HS-5 (cell line): ENCODE results near the gene MIB1.
A peak's percentile ranks its signal among the peaks of the same experiment; 100 is the strongest.

Source experiments
- DNase-seq: peaks from one replicate; pipeline ENCODE4 v3.0.0-alpha.2; 2012; ENCODE audit warnings: low read depth

The MIB1 gene

DNA sequence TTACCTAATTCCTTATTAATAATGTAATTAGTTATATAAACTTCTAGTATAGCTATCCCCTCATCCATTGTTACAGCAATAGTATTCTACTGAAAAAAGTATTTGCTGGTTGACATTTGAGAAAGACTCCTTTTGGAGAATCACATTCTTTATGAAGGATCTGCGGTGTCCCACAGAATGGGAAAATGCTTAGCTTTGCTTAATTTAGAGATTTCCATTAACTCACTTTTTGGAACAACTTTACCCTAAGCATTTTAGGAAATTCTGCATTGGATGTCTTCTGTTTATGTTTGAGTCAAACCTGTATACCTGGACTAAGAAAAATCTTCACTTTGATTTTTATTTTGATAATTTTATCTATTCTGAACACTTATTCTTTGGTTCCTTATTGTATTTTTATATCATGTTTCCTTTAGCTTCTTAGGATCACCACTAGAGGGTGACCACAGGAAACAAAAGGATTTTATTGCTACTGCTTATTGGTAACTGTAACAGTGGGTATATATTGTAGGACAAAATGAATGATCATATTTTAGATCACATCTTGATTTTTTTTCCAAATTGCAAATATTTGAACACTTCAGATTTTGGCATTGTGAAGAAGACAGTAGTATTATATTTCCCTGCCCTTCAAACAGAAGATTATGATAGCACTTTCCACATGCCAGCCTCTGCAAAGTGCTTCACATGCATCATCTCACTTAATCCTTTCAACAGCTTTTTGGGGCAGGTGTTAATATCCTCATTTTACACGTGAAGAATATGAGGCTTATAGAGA lies 79.6 kb downstream of the MIB1 start:
- no peak for DNase-seq

DNA sequence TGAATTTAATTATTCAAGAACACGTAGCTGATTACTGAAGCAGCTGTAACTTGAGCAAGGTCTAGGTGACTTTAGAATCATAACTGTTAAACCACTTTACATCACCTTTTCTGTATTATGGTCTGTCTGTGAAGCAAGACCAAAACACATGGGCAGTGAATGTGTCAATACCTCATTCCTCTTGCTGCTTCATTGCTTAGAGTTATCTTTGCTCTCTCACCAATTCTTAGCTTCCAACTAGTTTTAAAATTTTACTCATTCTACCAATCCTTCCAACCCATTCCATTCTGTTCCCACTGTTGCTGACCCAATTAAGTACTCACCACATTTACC lies 80.2 kb downstream of the MIB1 start:
- DNase-seq: no peak

DNA sequence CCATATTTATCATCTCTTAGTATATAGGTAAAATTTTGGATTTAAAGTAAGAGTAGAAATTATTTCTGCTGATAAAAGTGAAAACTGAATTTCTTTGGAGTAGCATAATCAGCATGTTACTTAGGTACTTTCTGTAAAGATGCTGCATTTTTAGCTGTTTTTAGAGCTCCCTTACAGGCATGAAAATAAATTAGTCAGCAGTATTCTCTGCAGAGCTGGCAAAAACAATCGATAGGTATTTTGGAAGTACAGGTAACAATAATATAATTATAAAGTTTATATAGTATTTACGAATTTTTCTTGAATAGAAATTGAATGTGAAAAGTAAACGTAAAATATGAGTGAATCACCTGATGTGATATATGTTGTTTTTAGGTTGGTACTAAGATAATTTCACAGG lies 83.3 kb downstream of the MIB1 start:
- DNase-seq: no peak

DNA sequence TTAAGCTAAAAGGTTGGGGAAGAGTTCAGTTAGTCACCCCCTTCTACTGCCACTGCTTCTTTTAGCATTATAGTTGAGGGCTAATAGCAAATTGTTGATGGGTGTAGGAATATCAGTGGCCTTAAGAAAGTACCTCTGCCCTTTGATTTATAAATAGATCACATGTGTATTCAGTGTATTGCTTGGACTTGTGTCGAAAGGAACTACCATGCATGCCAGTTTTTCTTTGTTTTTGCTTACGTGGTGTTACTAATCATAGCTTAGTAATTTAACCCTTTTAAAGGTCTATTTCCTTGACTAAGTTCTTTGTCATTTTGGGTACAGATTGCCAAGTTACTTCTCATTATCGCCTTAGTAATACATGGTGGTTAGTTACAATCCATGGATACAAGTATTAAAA lies 85.6 kb downstream of the MIB1 start:
- peak; percentile 49 for DNase-seq

DNA sequence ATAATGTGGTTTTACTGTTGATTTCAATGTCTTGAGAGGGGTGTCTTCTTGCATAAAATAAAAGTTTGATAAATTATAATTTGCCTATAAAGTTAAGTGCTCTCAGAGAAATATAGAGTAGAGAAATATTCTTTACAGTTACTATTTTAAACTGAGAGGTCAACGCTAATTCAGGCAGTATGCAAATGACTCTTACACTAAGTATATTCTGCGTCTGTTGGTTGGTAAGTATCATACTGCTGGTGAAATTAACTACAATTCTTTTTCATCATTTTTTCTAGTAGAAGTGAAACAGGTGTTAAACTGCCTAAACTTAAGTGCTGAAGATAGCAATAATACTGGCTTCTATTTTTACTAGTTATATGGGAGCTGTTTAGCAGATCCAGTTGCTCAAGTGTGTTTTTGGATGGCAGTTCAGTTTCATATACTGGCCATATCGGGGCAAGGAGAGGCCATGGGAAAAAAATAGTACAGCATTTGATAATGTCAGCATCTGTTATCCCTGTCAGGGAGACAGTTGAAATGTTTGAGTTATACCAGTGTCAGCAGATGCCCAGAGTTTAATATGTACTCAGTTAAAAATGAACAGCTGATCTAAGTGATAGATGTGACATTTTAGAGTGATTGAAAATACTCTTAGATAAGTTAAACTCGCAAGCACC lies 86.2 kb downstream of the MIB1 start:
- DNase-seq: no peak

DNA sequence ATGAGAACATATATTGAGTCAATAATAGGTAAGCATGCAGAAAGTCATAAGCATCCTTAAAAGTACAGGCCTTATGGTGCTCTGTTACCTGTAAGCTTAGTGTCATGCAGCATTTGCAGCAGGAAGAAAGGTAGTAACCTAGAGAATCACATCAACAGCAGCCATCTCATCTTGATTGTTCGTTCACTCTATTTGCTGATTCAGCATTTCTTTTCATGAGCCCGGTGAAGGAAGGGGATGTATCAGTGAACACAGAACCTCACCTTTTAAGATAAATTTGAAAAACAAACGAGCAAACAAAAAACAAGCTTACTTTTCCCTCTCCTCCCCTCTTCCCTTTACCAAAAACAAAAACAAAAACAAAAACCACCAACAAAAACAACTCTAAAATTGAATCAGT lies 89.9 kb downstream of the MIB1 start:
- no peak for DNase-seq

DNA sequence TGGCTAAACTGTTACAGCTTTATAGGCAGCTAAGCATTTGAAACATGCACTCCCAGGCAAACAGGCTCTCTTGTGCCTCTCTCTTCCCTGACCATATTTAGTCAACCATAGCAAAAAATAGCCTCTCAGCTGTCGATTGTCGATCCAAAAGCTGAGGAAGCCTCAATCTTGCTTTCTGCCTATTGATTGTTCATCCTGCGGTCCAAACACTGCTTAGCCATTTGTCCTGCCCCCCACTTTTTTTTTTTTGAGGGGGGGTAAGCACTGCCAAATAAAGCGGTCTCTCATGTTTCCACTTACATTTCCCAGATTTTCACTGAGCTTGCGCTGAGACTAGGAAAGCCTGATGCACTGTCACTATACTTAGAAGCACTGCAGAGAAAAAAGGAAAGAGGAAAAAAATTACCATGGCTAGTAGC lies 90.8 kb downstream of the MIB1 start:
- no peak for DNase-seq

DNA sequence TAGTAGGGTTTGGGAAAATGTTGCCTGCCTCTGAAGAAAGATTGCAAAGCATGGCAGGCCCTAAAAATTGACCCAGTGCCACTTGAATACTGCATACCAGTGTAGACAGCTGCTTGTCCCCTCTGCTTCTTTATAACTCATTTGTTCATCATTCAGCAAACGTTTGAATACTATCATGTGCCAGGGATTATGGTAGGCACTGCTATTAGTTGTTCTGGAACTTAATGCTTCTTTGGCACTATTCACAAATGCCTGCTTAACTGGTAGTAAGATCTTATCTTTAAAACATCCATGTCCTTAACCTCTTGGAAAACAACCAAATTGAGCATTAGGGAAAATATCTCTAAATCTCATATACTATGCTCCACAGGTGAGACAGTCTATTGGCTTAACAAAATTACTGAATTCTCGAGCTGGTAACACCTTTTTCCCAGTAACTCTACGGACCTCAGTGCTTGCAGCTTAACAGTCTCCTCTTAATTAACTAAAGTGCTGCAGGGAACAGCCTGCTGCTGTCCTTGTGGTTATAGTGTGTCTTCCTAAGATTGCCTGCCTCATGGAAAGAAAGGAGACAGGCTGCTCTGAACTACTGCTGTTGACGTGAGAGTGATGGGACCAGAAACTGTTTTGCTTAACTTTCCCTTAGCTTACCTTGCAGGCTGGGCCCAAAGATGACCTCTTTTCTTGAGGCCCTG lies 93.2 kb downstream of the MIB1 start:
- no peak for DNase-seq

DNA sequence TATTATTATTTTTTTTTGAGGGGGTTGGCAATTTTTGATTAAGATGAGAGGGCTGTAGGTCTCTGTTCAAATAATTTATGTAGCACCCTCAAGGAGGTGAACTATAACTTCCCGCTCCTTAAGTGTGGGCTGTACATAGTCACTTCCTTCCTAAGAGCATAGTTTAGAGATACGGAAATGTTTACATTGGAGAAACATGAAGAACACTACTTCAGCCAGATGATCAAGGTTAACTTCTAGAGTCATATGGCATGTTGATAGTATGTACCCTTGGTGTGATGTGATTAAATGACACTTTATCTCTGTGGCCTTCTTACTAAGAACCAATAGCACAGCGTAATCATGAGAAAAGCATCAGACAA lies 93.7 kb downstream of the MIB1 start:
- DNase-seq: no peak

DNA sequence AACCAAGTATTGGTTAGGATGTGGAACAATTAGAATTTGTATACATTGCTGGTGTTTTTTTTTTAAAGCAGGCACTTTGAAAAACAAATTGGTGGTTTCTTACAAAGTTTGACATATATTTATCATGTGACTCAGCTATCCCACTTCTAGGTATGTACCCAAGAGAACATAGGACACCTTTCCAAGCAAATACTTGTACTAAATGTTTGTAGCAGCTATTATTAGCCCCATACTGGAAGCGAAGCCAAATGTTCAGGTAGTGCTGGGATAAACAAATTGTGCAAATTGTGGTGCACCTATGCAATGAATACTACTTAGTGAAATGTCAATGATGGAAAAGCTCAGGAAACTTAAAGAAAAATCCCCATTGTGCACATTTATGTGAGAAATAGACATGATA lies 101.0 kb downstream of the MIB1 start:
- no peak for DNase-seq

DNA sequence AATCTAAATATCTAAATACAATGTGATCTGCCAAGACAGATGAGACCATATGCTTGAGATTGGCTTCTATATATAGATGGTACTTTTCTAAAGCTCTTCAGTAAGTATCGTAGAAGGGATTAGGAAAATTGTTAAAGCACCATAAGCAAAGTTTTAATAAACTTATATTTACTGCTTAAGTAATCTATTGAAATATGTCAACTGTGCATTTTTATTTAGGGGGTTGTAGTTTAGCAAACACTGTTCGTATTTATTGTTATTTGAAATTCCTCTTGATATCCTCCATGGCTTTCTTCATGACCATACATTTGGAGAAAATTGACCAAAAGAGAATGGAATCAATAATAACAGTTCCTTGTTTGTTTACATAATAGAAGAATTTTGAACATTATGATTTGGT lies 102.7 kb downstream of the MIB1 start:
- no peak for DNase-seq

DNA sequence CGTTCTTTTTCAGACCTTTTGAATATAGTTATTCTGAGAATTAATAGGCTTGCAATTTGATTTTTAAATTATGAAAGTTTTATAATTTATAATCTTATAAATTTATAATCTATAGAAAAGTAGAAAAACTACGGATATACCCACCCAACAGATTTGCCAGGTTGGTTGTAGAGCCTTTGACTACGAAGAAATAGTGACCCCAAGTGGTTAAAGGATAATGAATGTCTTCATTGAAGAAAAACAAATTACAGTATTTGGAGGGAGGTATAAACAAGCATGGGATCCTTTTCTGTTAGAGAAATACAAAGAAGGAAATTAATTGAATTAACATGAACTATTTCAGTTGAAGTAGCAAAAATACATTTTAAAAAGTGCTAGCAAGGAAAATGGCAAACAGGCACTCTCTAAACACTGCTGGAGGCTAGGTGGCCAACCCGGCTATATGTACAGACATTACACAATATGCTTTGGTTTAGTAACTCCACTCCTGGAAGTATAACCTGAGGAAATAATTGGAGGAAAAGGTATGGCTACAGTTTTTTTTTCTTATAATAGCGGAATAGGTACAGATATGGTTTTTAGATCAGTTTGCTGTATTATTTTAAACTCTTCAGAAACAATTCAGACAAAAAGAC lies 110.9 kb downstream of the MIB1 start:
- DNase-seq: no peak

DNA sequence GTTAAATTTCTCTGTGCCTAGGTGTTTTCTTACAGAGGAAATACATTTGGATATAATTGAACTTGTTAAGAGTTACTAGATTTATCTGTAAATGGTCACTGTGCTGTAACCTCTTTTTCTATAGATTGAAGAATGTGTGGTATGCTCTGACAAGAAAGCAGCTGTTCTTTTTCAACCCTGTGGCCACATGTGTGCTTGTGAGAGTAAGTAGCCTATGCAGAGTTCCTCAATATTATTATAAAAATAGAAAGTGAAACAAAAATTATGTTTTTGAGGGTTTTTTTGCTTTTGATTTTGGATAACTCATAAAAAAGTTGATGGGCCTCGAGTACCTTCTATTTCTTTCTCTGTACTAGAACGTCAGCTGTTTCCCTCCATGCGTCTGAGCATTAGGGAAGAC lies 112.4 kb downstream of the MIB1 start:
- DNase-seq: no peak

DNA sequence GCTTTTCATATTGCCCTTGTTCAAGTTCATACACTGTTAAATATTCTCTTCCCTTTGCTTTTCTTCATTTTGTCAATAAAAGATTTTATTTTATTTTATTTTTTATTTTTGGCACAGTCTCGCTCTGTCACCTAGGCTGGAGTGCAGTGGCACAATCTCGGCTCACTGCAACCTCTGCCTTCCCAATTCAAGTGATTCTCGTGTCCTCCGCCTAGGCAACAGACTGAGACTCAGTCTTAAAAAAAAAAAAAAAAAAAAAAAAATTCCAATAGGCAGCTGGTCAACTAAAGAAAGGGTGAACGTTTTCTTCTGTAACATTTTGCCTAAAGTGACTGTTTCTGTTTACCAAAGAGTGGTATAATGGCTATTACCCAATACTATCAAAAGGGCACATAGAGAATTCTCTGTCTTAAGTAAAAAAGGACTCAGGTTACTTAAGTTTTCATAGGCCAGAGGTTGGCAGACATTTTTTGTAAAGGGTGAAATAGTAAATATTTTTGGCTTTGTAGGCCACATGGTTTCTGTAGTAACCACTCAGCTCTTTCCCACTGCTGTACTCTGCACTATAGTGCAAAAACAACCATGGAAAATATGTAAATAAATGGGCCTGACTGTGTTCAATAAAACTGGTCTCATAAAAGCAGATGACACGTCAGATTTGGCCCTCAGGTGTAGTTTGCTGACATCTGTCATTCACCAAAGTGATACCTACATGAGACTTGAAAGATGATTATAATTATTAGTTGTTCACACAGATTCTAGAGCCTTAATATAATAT lies 113.4 kb downstream of the MIB1 start:
- no peak for DNase-seq

DNA sequence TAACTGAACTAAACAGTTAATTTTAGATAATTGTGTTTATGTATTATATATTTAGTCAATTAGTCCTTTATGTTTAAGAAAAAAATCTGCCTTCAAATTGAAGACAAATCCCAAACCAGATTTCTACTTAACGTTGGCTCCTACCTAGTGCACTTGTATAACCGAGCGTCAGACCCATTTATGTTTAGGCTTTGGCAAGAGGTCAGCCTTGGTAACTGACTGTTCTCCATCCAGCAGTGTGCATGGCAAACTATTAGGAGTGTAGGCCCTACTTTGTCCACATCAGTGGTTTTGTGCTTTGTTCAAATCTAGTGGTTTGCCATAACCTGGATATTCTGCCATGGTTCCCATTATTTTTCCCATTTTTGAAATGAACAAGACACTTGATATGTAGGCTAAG lies 114.8 kb downstream of the MIB1 start:
- DNase-seq: no peak

DNA sequence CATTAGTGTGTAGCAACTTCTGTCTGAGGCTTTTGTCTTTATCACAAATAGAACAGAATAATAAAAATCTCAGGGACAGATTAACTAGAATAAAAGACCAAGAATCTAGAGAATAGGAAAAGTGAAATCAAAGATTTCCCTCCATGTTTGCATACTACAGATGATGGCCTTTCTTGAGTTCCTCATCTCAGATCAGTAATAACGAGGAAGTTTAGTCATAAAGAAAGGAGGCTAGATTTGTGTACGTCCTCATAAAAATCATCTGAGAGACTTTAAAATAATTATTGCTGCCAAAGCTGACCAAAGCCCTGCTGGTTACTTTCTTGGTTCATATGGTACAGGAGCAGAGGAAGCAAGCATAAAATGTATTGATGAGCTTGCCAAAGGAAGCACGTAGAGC lies 117.3 kb downstream of the MIB1 start:
- no peak for DNase-seq

DNA sequence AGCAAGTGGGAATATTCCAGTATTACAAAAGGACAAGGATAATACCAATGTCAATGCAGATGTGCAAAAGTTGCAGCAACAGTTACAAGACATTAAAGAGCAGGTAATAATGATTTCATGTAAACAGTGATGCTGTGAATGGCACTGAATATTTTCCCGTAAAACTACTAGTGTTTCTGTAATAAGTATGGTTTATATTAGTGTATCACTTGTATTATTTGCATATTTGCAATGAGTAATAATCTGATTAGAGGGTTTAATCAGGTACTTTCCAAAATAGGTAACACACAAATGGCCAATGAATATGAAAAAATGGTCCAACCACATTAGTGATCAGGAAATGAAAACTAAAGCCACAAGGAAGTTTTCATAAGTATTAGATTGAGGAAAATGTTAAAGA lies 118.0 kb downstream of the MIB1 start:
- DNase-seq: no peak

DNA sequence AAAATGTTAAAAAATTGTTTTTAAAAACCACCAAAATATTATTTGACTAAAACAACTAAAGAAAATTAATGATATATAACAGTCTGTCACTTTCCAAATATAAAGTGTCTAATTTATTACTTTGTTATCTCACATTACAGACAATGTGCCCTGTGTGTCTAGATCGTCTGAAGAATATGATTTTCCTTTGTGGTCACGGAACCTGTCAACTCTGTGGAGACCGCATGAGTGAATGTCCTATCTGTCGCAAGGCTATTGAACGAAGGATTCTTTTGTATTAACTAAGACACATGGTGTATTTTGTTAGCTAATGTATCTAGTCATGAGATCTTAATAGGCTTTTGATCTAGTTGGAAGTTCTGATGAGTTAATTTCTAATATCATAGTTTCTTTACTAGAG lies 123.8 kb downstream of the MIB1 start:
- no peak for DNase-seq

DNA sequence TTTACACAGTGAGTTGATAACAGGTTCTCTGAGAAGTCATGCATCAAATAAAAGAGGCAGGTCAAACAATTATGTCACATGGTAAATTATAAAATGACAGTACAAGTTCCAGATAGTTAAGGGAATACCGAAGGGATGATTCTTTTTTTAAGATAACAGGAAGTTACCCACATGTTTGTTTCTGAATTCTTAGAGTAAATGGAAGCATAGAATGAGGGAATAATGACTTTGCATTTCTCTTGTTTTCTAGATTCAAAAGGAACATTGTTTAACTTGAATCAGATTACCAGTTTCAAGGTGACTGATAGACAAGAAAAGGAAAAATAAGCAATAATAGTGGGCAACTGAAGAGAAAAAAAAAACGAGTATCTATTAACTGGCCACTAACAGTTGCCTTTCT lies 124.5 kb downstream of the MIB1 start:
- no peak for DNase-seq

DNA sequence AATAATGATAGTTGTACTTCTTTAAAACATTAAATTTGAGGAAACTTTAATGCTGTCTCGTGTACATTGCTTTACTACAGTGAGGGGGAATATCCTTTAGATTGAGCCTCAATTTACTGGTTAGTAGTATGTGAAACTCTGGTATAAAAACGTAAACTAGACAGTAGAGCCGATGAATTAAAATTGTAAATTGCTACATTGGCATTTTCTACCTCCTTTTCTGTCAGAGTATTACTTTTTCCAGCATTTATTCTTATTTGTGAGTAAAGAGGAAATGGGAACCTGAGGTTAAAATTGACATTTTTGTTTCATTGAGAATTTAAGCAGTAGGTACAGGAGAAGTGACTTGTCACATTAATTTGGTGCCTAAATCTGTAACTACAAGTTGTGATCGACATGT lies 128.2 kb downstream of the MIB1 start:
- no peak for DNase-seq

DNA sequence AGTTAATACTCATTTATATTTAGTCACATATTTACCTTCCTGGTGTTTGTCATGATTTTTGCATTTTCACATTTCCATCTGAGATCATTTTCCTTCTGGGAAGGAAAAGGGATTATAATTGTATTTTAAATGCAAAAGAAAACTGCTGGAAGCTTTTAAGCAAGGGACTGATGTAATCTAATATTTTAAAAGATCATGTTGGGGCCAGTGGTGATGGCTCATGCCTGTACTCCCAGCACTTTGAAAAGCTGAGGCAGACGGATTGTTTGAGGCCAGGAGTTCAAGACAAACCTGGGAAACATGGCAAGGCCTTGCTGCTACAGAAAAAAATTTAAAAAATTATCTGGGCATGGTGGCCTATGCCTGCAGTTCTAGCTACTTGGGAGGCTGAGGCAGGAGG lies 149.0 kb downstream of the MIB1 start:
- no peak for DNase-seq

DNA sequence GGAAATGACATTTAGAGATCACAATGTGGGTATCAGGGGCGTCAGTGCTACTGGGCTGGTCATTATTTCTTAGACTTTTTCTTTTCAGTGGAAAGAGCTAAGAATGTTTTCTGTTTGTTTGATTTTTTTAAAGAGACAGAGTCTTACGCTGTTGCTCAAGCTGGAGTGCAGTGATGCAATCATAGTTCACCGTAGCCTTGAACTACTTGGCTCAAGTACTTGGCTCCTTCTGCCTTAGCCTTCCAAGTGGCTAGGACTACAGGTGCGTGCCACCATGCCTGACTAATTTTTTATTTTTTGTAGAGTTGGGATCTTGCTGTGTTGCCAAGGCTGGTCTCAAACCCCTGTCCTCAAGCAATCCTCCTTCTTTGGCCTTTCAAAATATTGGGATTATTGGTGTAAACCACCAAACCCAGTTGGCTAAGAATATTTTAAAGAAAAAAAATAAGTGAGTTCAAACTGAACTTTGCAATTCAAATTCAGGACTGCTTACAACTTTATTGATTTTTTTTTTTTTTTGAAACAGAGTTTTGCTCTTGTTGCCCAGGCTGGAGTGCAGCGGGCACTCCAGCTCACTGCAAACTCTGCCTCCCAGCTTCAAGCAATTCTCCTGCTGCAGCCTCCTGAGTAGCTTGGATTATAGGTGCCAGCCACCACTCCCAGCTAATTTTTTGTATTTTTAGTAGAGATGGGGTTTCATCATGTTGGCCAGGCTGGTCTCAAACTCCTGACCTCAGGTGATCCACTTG lies 154.2 kb downstream of the MIB1 start:
- no peak for DNase-seq
